ENCODE results near the gene TMEM269.

TMEM269 gene

GRCh38 chr1:42847111-42847595 is 62.4 kb downstream of the TMEM269 start:
- no peak for DNase-seq (ENCODE audit: low read depth in 1 of 2, low spot score in 1 of 2)

GRCh38 chr1:42847721-42848460 is 63.1 kb downstream of the TMEM269 start:
- no peak for DNase-seq (ENCODE audit: low read depth in 1 of 2, low spot score in 1 of 2)

- no peak for DNase-seq (ENCODE audit: low read depth in 1 of 2, low spot score in 1 of 2)
Observed at GRCh38 chr1:42848823-42849537, 64.2 kb downstream of the TMEM269 start.

GRCh38 chr1:42849944-42850343 is 65.2 kb downstream of the TMEM269 start:
- DNase-seq (ENCODE audit: low read depth in 1 of 2, low spot score in 1 of 2), result no peak
